Measurements from ENCODE around the gene TSHZ2. TPM values are rescaled to one million over a fixed set of nuclear protein-coding genes. Genes with fewer than 3 reads are reported as not detected.

TSHZ2 gene
- total and polyA plus RNA-seq, 2 donors (not counting 3 experiments of a cell fraction or from before 2014, with no cell fraction given) = not detected

DNA sequence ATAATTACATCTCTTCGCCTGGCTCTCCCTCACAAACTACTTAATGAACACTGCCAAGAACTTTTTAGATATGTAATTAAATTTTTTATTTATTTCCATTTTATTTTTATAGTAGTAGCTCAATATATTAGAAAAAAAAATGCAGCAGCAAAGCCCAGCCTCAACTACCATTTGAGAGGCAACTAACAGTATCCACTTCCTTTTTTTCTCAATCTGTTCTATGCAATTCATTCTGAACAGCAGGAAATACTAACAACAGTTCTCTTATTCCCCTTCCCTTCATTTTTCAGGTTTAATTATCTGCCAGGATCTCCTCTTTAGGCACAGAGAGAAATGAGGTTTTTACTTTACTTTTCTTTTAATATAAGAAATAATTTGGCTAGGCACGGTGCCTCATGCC, 508.8 kb downstream of the TSHZ2 start:
- BruUV-seq (replicated peaks) = no TSS peak
- Histone ChIP-seq H3K79me2 (ENCODE audit: control insufficient read depth, insufficient read depth, low read length) (no peaks in the 10 kb centered on the region), H4K20me1 (replicated peaks; ENCODE audit: control insufficient read depth, extremely low read depth, insufficient read depth, low read length) (no peaks in the 10 kb centered on the region), H3K9ac (replicated peaks; ENCODE audit: extremely low read depth, insufficient read depth, low read length) (no peak overlapping the region), H3K27ac (ENCODE audit: insufficient read depth, low read depth, low read length) (no peak overlapping the region), H3K9me1 (replicated peaks; ENCODE audit: control insufficient read depth, extremely low read depth, insufficient read depth, low read length) (peaks cover 2% of the 10 kb centered on the region), H3K4me3 (replicated peaks in 1 of 3; ENCODE audit: insufficient read depth in 1 of 3, low read depth in 1 of 3, low read length in 3 of 3) (no peak overlapping the region), H3K27me3 (ENCODE audit: control insufficient read depth in 2 of 2, insufficient read depth in 2 of 2, low read length in 2 of 2) (no peaks in the 10 kb centered on the region), H2AFZ (ENCODE audit: low read depth, low read length) (no peak overlapping the region), H3K4me2 (ENCODE audit: insufficient read depth, low read length) (no peak overlapping the region), H3K9me3 (replicated peaks; ENCODE audit: control insufficient read depth, insufficient read depth, low read length) (no peaks in the 10 kb centered on the region), H3K4me1 (ENCODE audit: control insufficient read depth, extremely low read depth, insufficient read depth, low read length) (no peaks in the 10 kb centered on the region), H3K36me3 (ENCODE audit: control insufficient read depth in 2 of 2, extremely low read depth in 1 of 2, insufficient read depth in 2 of 2, low read length in 2 of 2) (no peaks in the 10 kb centered on the region)
- CTCF ChIA-PET = no interaction called here
- dilution Hi-C loops (cut with MboI; ENCODE audit: extremely low pct_ligation_motif_present, low sequenced_read_pairs) = no loop called here
- DNase-seq (ENCODE audit: low read depth, low spot score) = no peak
- intact Hi-C loops (cut with micrococcal nuclease) = no loop called here
- POLR2A ChIA-PET = no interaction called here
- no peak for FAIRE-seq
- TF ChIP-seq FOS (IDR thresholded peaks at IDR 0.05; ENCODE audit: borderline replicate concordance, insufficient read depth, low read length) (no peak), POLR2A (IDR thresholded peaks at IDR 0.05; ENCODE audit: low read depth, low read length) (no peak), MYC (IDR thresholded peaks at IDR 0.05; ENCODE audit: low read depth, low read length) (no peak), EZH2 (IDR thresholded peaks at IDR 0.05; ENCODE audit: borderline replicate concordance, low read depth, low read length, severe bottlenecking) (no peak), JUN (IDR thresholded peaks at IDR 0.05; ENCODE audit: borderline replicate concordance, insufficient read depth, insufficient read length, low read depth) (no peak), POLR2AphosphoS5 (IDR thresholded peaks at IDR 0.05; ENCODE audit: insufficient read depth, low read depth, low read length) (no peak), GATA2 (IDR thresholded peaks at IDR 0.05; ENCODE audit: insufficient read depth, insufficient read length, low read depth, low read length) (no peak)
- TF ChIP-seq, protein P1, sequence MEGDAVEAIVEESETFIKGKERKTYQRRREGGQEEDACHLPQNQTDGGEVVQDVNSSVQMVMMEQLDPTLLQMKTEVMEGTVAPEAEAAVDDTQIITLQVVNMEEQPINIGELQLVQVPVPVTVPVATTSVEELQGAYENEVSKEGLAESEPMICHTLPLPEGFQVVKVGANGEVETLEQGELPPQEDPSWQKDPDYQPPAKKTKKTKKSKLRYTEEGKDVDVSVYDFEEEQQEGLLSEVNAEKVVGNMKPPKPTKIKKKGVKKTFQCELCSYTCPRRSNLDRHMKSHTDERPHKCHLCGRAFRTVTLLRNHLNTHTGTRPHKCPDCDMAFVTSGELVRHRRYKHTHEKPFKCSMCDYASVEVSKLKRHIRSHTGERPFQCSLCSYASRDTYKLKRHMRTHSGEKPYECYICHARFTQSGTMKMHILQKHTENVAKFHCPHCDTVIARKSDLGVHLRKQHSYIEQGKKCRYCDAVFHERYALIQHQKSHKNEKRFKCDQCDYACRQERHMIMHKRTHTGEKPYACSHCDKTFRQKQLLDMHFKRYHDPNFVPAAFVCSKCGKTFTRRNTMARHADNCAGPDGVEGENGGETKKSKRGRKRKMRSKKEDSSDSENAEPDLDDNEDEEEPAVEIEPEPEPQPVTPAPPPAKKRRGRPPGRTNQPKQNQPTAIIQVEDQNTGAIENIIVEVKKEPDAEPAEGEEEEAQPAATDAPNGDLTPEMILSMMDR (IDR thresholded peaks at IDR 0.05; ENCODE audit: extremely low read depth in 1 of 2, insufficient read depth in 1 of 2, low read depth in 1 of 2, low read length in 2 of 2) = no peak
- TF ChIP-seq, protein P2, sequence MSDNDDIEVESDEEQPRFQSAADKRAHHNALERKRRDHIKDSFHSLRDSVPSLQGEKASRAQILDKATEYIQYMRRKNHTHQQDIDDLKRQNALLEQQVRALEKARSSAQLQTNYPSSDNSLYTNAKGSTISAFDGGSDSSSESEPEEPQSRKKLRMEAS (IDR thresholded peaks at IDR 0.05; ENCODE audit: insufficient read depth, insufficient read length) = no peak
